ENCODE results near the gene PLEKHD1.

GRCh38 chr14:69530095-69530494, 45.6 kb downstream of the PLEKHD1 start:
- TF ChIP-seq CTCF (IDR thresholded peaks at IDR 0.05) (no peak), POLR2A (IDR thresholded peaks at IDR 0.05) (no peak), EP300 (IDR thresholded peaks at IDR 0.05) (no peak)

Data from ovary (tissue), 3 donors.